Fibroblast of lung (primary cell): ENCODE measurements around the gene THAP10. TPM values are rescaled to one million over a fixed set of nuclear protein-coding genes. Genes with fewer than 3 reads are reported as not detected.
"Not testable (repeated sequence)": the region's sequence is repeated elsewhere in the genome, so short reads cannot be mapped to it uniquely, and the experiment has no call there.

ENCODE experiments used
- DNase-seq, 2 donors: peaks; one replicate each; pipeline versions ENCODE4 v3.0.0 to v3.0.0-alpha.2; 2010; ENCODE audit warnings: low read depth in 2 of 2
- H2AFZ ChIP-seq: 2 replicates; pipeline ENCODE4 v1.5.1; 2012; ENCODE audit warnings: low read length, control low read depth, inconsistent platforms
- H3K27ac ChIP-seq: 2 replicates; pipeline ENCODE4 v1.5.1; 2011; ENCODE audit warnings: low read length, control low read depth; ENCODE audit not compliant: insufficient read depth
- H3K27me3 ChIP-seq: 2 replicates; pipeline ENCODE4 v1.5.1; 2011; ENCODE audit warnings: mild to moderate bottlenecking, low read length; ENCODE audit not compliant: control insufficient read depth, insufficient read depth
- H3K36me3 ChIP-seq: 2 replicates; pipeline ENCODE4 v1.5.1; 2011; ENCODE audit warnings: low read length; ENCODE audit not compliant: control insufficient read depth, insufficient read depth
- H3K4me1 ChIP-seq: 2 replicates; pipeline ENCODE4 v1.5.1; 2011; ENCODE audit warnings: low read length; ENCODE audit not compliant: control insufficient read depth, insufficient read depth; ENCODE audit errors: extremely low read depth
- H3K4me2 ChIP-seq: 2 replicates; pipeline ENCODE4 v1.5.1; 2011; ENCODE audit warnings: low read length, control low read depth; ENCODE audit not compliant: insufficient read depth; ENCODE audit errors: extremely low read depth
- H3K4me3 ChIP-seq, 4 experiments: fragments of 200-600 bp in 1 of 4; sonication (generic) in 1 of 4; replicated peaks in 1 of 4; 2 replicates each; pipeline ENCODE4 v1.5.1; 2011 to 2016; ENCODE audit warnings: low read length in 4 of 4, low read depth in 3 of 4, mild to moderate bottlenecking in 3 of 4, control low read depth in 2 of 4, inconsistent platforms in 1 of 4, mixed read lengths in 1 of 4; ENCODE audit not compliant: insufficient read depth in 1 of 4; ENCODE audit errors: control extremely low read depth in 1 of 4
- H3K79me2 ChIP-seq: 2 replicates; pipeline ENCODE4 v1.5.1; 2012; ENCODE audit warnings: mild to moderate bottlenecking, low read length, inconsistent platforms; ENCODE audit not compliant: control insufficient read depth, insufficient read depth
- H3K9ac ChIP-seq: 2 replicates; pipeline ENCODE4 v1.5.1; 2011; ENCODE audit warnings: mild to moderate bottlenecking, low read length, control low read depth; ENCODE audit not compliant: insufficient read depth
- H3K9me3 ChIP-seq: 2 replicates; pipeline ENCODE4 v1.5.1; 2012; ENCODE audit warnings: low read depth, low read length; ENCODE audit not compliant: control insufficient read depth, insufficient read depth
- H4K20me1 ChIP-seq: 2 replicates; pipeline ENCODE4 v1.5.1; 2011; ENCODE audit warnings: low read length; ENCODE audit not compliant: control insufficient read depth, insufficient read depth; ENCODE audit errors: extremely low read depth
- EZH2 ChIP-seq: IDR thresholded peaks from 2 replicates; pipeline ENCODE4 v1.5.1; 2012; ENCODE audit warnings: low read length, control low read depth, mild to moderate bottlenecking; ENCODE audit errors: missing control alignments
- polyA plus RNA-seq, 2 donors: library from polyadenylated mRNA; depleted of rRNA in 1 of 2; stranded (reverse) in 1 of 2; unstranded in 1 of 2; fragments of >200 nt; gene quantifications; 2 replicates each; pipeline ENCODE4 v1.2.1, GENCODE V29; 2011 to 2012; ENCODE audit warnings: missing spikeins in 1 of 2
- total RNA-seq: library from RNA; depleted of rRNA; stranded (reverse); fragments of >200 nt; gene quantifications from 2 replicates; pipeline ENCODE4 v1.2.1, GENCODE V29; 2014
- TF ChIP-seq, protein P1 (sequence below), 2 donors: IDR thresholded peaks in 1 of 2; conservative IDR thresholded peaks in 1 of 2; 1 replicate in 1 of 2; 2 replicates in 1 of 2; pipeline ENCODE4 v1.5.1; 2011 to 2012; ENCODE audit warnings: low read length in 2 of 2, control low read depth in 1 of 2, inconsistent platforms in 1 of 2, low read depth in 1 of 2, mild to moderate bottlenecking in 1 of 2

Gene THAP10
- total and polyA plus RNA-seq, 2 donors (not counting 1 experiment from before 2014, with no cell fraction given) = 4.6 to 5.0 TPM

DNA sequence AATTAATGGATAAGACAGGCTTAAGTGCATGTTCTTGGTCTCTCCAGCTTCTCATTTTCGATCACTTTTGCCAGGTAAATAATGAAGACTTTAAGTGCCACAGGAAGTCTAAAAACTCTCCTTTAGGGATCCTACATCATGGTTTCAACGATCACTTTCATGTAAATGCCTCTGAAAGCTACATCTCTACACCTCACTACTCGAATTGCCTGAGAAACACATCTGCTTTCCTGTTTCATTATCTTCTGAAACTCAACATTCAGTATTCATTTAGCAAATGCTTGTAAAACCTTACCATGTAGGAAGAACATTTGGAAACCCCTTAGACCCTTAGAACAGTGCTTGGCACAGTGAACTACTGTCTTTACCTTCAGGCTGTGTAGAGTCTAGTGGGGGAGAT, 16.2 kb downstream of the THAP10 start:
- Histone ChIP-seq H3K27ac (no peak overlapping the region), H3K9ac (no peak overlapping the region), H3K79me2 (no peaks in the 10 kb centered on the region), H3K36me3 (no peaks in the 10 kb centered on the region), H2AFZ (no peak overlapping the region), H3K4me3 (no peak overlapping the region), H3K27me3 (no peaks in the 10 kb centered on the region), H3K4me2 (no peak overlapping the region), H3K9me3 (no peaks in the 10 kb centered on the region), H3K4me1 (peaks cover 14% of the 10 kb centered on the region), H4K20me1 (no peaks in the 10 kb centered on the region)
- no peak for TF ChIP-seq EZH2
- TF ChIP-seq, protein P1, sequence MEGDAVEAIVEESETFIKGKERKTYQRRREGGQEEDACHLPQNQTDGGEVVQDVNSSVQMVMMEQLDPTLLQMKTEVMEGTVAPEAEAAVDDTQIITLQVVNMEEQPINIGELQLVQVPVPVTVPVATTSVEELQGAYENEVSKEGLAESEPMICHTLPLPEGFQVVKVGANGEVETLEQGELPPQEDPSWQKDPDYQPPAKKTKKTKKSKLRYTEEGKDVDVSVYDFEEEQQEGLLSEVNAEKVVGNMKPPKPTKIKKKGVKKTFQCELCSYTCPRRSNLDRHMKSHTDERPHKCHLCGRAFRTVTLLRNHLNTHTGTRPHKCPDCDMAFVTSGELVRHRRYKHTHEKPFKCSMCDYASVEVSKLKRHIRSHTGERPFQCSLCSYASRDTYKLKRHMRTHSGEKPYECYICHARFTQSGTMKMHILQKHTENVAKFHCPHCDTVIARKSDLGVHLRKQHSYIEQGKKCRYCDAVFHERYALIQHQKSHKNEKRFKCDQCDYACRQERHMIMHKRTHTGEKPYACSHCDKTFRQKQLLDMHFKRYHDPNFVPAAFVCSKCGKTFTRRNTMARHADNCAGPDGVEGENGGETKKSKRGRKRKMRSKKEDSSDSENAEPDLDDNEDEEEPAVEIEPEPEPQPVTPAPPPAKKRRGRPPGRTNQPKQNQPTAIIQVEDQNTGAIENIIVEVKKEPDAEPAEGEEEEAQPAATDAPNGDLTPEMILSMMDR (conservative IDR thresholded peaks at IDR 0.05 in 1 of 2, IDR thresholded peaks at IDR 0.05 in 1 of 2; ENCODE audit: low read depth in 1 of 2, low read length in 2 of 2) = no peak
- no peak for DNase-seq

DNA sequence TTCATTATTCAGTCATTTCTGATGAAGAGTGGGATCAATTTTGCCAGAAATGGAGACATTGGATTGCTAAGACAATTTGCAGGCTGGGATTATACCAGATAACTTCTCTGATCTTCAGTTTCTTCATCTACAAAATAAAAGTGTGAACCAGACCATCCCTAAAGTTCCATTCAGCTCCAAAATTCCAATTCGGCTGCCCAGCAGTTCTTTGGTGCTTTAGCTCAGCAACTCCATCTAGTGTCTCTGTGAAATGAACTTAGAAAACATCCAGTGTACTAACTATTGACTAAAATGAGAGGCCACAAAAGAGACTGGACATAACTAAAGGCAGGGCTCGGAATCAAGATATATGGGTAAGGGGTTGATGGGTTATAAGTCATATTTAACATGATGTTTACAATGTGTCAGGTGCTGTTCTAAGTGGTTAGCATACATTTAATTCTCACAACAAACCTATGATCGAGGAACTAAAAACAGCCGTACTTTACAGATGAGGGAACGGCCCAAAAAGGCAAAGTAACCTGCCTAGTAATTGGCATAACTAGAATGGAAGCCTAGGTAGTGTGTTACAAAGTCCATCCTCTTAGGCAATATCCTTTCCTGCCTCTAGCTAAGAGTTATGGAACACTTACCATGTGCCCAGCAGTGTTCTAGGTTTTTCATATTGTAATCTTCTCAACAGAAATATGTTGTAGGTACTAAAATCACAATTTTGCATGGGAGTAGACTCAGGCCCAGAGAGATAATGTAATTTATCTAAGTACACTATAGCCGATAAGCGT, 17.0 kb downstream of the THAP10 start:
- Histone ChIP-seq H3K4me2 (no peak overlapping the region), H3K4me1 (peaks cover 10% of the 10 kb centered on the region), H3K79me2 (no peaks in the 10 kb centered on the region), H3K27me3 (no peaks in the 10 kb centered on the region), H3K4me3 (no peak overlapping the region), H3K9ac (no peak overlapping the region), H3K9me3 (no peaks in the 10 kb centered on the region), H2AFZ (peak overlapping the region; percentile 4), H3K27ac (no peak overlapping the region), H3K36me3 (no peaks in the 10 kb centered on the region), H4K20me1 (no peaks in the 10 kb centered on the region)
- TF ChIP-seq, protein P1 (conservative IDR thresholded peaks at IDR 0.05 in 1 of 2, IDR thresholded peaks at IDR 0.05 in 1 of 2; ENCODE audit: low read depth in 1 of 2, low read length in 2 of 2) = peak; percentile 62 to 70
- TF ChIP-seq EZH2 = no peak
- peak; percentile 33 to 76 for DNase-seq

DNA sequence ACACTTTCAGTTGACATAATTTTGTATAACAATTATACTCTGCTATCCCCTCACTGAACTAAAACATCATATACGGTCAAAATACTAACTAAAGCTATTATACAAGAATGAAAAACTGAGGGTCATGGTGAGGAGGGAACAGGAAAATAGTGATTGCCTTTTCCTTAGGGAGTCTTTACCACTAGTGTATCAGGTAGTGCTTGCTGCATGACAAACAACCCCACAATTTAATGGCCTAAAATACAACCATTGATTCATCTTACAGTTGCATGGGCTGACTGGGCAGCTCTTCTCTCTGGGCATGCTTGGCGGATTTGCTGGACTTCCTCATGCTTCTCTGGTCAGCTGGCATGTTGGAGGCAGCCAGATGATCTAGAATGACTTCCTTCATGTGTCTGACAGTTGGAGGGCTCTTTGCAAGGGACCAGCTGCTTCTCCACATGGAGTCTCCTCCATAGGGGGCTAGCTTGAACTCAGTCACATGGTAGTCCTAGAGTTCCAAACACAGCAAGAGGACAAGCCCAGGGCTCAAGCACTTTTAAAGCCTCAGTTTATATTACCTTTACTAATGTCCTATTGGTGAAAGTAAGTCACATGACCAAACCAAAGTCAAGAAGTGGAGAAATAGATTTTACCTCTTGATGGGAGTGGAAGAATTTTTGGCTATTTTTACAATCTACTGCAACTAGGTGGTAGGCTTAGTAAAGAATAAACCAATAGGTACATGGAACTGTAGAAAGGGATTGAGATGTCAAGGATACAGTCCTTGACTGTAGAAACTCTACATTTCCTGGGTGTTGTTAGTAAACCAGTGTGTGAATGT, 18.8 kb downstream of the THAP10 start:
- Histone ChIP-seq H3K4me1 (peaks cover 13% of the 10 kb centered on the region), H3K36me3 (no peaks in the 10 kb centered on the region), H2AFZ (no peak overlapping the region), H3K4me3 (no peak overlapping the region), H3K79me2 (no peaks in the 10 kb centered on the region), H3K9me3 (no peaks in the 10 kb centered on the region), H3K27ac (no peak overlapping the region), H3K4me2 (no peak overlapping the region), H3K27me3 (no peaks in the 10 kb centered on the region), H4K20me1 (no peaks in the 10 kb centered on the region), H3K9ac (no peak overlapping the region)
- no peak for TF ChIP-seq EZH2
- TF ChIP-seq, protein P1 (conservative IDR thresholded peaks at IDR 0.05 in 1 of 2, IDR thresholded peaks at IDR 0.05 in 1 of 2; ENCODE audit: low read depth in 1 of 2, low read length in 2 of 2) = no peak
- DNase-seq = no peak

DNA sequence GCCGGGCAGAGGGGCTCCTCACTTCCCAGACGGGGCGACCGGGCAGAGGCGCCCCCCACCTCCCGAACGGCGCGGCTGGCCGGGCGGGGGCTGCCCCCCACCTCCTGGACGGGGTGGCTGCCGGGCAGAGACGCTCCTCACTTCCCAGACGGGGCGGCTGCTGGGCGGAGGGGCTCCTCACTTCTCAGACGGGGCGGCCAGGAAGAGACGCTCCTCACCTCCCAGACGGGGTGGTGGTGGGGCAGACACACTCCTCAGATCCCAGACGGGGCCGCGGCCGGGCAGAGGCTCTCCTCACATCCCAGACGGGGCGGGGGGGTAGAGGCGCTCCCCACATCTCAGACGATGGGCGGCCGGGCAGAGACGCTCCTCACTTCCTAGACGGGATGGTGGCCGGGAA, 20.7 kb downstream of the THAP10 start:
- not testable (repeated sequence) for H2AFZ ChIP-seq, H3K36me3 ChIP-seq, H3K27me3 ChIP-seq, H3K4me3 ChIP-seq, H3K27ac ChIP-seq, H3K4me2 ChIP-seq, H3K9ac ChIP-seq, H3K79me2 ChIP-seq, H3K9me3 ChIP-seq, H4K20me1 ChIP-seq, DNase-seq
- peaks cover 21% of the 10 kb centered on the region for H3K4me1 ChIP-seq
